Parathyroid adenoma (tissue), 2 donors: ENCODE measurements around the gene GAL.

Experiments used
- H2AFZ ChIP-seq: fragments of 300-600 bp; sonication (generic); one replicate; pipeline ENCODE4 v1.7.0; 2017; ENCODE audit warnings: antibody characterized with exemption, mild to moderate bottlenecking
- H3K27ac ChIP-seq: fragments of 300-600 bp; sonication (generic); one replicate; pipeline ENCODE4 v1.7.0; 2017
- H3K27me3 ChIP-seq: fragments of 300-600 bp; sonication (generic); one replicate; pipeline ENCODE4 v1.7.0; 2017; ENCODE audit warnings: low read length; ENCODE audit not compliant: control insufficient read depth, insufficient read depth
- H3K36me3 ChIP-seq: fragments of 300-600 bp; sonication (generic); one replicate; pipeline ENCODE4 v1.7.0; 2017; ENCODE audit warnings: low read length; ENCODE audit not compliant: control insufficient read depth, insufficient read depth
- H3K4me1 ChIP-seq: fragments of 300-600 bp; sonication (generic); one replicate; pipeline ENCODE4 v1.7.0; 2017; ENCODE audit warnings: control low read depth
- H3K4me2 ChIP-seq: fragments of 300-600 bp; sonication (generic); one replicate; pipeline ENCODE4 v1.7.0; 2017; ENCODE audit warnings: low read length
- H3K4me3 ChIP-seq: fragments of 300-600 bp; sonication (generic); one replicate; pipeline ENCODE4 v1.7.0; 2017; ENCODE audit warnings: low read depth, low read length
- H3K79me2 ChIP-seq: fragments of 300-600 bp; sonication (generic); one replicate; pipeline ENCODE4 v1.7.0; 2017; ENCODE audit warnings: control low read depth
- H3K9ac ChIP-seq: fragments of 300-600 bp; sonication (generic); one replicate; pipeline ENCODE4 v1.7.0; 2017; ENCODE audit warnings: mild to moderate bottlenecking
- H3K9me3 ChIP-seq: fragments of 300-600 bp; sonication (generic); one replicate; pipeline ENCODE4 v1.7.0; 2017; ENCODE audit warnings: low read length; ENCODE audit not compliant: control insufficient read depth
- TF ChIP-seq, protein P1 (sequence below): fragments of 300-600 bp; sonication (generic); IDR thresholded peaks from one replicate; pipeline ENCODE4 v1.7.0; 2017; ENCODE audit warnings: antibody characterized with exemption, mild to moderate bottlenecking
- donor health status: primary hyperparathyroidism.

The GAL gene

DNA sequence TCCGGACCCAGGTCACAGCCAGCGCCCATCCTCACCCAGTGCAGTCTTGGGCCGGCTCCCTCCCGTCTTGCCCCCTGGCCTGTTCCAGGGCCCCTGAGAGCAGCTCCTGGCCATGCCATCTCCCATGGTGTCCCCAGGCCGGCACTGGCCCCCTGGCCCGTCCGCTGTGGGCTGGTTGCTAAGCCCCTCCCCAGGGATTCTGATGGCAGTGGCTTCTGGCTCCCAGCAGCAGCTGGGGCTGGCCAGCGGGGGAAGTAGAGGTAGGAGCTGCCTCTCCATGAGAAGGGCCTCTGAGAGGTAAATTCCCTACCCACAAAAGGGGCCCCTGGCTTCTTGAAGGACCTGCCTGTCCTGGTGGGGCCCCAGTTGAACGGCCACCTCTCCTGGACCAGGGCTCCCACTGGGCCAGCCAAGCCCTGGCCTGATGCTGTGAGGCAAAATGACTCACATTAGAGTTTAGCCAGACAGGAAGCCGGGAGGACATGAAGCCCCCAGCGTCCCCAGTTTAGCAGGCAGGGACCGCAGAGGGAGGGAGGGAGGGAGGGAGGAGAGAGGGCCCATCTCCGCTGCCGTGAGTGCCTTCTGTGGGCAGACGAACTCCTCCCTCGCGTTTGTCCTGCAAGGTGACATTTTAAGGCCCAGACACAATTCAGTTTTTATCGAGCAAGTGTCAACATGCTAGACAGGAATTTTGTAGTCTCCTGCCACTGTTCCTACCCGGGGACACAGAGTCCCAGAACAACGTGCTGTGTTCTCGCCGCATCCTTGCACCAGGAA, 32.9 kb upstream of the GAL start:
- Histone ChIP-seq H3K27ac (no peak overlapping the region), H3K79me2 (no peaks in the 10 kb centered on the region), H3K9me3 (no peaks in the 10 kb centered on the region), H3K4me1 (no peaks in the 10 kb centered on the region), H3K27me3 (no peaks in the 10 kb centered on the region), H3K4me2 (no peak overlapping the region), H3K36me3 (no peaks in the 10 kb centered on the region), H2AFZ (no peak overlapping the region), H3K9ac (no peak overlapping the region), H3K4me3 (no peak overlapping the region)
- TF ChIP-seq, protein P1, sequence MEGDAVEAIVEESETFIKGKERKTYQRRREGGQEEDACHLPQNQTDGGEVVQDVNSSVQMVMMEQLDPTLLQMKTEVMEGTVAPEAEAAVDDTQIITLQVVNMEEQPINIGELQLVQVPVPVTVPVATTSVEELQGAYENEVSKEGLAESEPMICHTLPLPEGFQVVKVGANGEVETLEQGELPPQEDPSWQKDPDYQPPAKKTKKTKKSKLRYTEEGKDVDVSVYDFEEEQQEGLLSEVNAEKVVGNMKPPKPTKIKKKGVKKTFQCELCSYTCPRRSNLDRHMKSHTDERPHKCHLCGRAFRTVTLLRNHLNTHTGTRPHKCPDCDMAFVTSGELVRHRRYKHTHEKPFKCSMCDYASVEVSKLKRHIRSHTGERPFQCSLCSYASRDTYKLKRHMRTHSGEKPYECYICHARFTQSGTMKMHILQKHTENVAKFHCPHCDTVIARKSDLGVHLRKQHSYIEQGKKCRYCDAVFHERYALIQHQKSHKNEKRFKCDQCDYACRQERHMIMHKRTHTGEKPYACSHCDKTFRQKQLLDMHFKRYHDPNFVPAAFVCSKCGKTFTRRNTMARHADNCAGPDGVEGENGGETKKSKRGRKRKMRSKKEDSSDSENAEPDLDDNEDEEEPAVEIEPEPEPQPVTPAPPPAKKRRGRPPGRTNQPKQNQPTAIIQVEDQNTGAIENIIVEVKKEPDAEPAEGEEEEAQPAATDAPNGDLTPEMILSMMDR, result no peak

DNA sequence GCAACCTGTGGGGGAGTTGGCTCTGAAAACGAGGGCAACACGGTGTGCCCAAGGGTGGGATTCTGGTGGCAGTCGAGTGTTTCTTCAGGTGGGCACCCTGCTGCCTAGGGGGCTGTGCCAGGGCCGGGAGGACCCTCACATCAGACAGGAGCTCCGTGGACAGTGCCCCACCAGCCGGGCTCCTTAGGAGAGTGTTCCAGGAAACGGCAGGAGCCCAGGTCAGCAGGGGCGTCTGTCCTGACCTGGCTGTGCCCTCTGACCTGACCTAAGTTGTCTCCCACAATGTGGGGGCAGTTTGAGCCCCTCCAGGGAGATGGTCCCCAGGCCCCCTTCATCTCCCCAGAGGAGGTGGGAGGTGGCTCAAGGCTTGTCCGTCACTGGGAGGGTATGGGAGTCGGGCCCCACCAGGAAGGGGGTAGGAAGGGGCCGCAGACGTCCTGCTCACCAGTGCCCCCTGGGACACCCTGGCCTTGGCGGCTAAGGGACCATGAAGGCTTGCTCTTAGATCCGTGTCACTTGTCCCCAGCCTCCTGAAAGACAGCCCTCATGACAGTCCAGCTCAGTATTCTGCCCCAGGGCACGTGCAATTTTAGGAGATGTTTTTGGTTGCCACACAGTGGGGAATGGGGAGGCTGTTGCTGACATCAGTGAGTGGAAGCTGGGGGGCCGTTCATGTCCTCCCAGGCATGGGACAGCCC, 32.2 kb upstream of the GAL start:
- Histone ChIP-seq H3K9me3 (no peaks in the 10 kb centered on the region), H3K9ac (no peak overlapping the region), H3K4me3 (no peak overlapping the region), H3K4me1 (no peaks in the 10 kb centered on the region), H3K79me2 (no peaks in the 10 kb centered on the region), H3K27ac (no peak overlapping the region), H2AFZ (no peak overlapping the region), H3K4me2 (no peak overlapping the region), H3K36me3 (no peaks in the 10 kb centered on the region), H3K27me3 (no peaks in the 10 kb centered on the region)
- TF ChIP-seq, protein P1, result no peak

DNA sequence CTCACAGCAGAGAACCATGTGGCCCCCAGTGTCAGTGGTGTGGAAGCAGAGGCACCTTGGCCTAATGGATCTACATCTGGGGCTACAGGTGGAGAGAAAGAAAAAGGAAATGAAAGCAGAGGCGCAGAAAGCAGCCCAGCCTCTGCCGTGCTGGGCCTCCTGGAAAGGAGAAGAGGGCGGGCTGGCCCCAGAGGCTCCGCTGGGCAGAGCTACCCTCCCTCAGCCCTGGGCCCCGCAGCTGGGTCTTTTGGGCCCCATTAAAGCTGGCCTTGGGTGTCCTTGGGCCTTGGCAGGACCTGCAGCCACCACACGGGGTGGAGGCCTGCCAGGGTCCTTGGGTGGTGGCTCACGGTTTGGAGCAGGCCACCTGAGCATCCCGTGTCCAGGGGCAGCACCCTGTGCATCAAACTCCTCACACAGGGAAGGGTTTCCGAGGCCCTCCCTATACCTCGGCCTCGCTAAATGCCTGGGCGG, 31.6 kb upstream of the GAL start:
- Histone ChIP-seq H3K4me3 (no peak overlapping the region), H3K27me3 (no peaks in the 10 kb centered on the region)

DNA sequence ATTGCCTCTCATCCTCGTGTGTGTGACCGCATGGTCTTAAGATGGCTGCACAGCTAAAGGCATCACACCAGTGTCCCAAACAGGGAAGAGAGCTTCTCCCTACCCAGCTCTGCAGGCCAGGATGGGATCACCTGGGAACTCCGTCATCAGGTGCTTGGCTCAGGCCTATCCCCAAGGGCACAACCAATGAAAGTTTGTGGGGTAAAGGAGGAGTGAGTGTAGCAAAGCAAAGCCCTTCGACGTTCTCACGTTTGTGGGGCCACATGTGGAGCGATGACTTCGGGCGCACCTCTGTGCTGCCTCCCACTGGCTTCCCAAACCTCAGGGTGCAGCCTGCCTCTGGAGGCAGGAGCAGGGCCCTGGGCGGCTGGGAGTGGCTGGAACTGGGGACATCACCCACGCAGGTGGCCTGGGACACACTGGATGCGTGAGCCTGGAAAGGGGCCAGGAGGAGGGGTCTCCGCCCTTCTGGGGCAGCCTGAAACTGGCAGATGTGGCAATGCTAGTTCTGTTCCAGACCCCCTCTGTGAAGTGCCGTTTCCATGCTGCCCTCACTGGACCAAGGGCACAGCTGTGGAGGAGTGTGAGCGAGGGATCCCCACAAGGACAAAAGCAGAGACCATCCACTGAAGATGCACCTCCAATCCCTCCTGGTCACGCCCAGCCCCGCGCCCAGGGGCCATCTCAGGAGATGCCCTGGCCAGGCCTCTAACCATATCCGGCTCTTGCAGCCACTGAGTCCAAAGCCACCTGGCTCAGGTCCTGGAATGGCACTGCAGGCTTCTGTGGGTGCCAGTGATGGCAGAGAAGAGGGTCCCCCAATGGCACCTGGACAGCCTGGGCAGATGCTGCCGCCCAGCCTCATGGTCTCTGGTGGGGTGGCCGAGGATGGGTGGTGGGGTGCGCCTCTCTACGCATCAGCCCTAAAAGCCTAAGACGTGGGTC, 30.6 kb upstream of the GAL start:
- no peak overlapping the region for H2AFZ ChIP-seq
- H3K79me2 ChIP-seq, result no peaks in the 10 kb centered on the region
- no peak overlapping the region for H3K27ac ChIP-seq
- H3K4me2 ChIP-seq, result no peak overlapping the region
- no peaks in the 10 kb centered on the region for H3K27me3 ChIP-seq
- H3K4me1 ChIP-seq, result no peaks in the 10 kb centered on the region
- no peak overlapping the region for H3K9ac ChIP-seq
- TF ChIP-seq, protein P1, result no peak
- no peak overlapping the region for H3K4me3 ChIP-seq
- no peaks in the 10 kb centered on the region for H3K9me3 ChIP-seq
- no peaks in the 10 kb centered on the region for H3K36me3 ChIP-seq

More for the DNA sequence above, 31.6 kb upstream of the GAL start:
- TF ChIP-seq, protein P1, result no peak
- Histone ChIP-seq H3K9ac (no peak overlapping the region), H2AFZ (no peak overlapping the region), H3K4me1 (no peaks in the 10 kb centered on the region), H3K79me2 (no peaks in the 10 kb centered on the region), H3K9me3 (no peaks in the 10 kb centered on the region), H3K27ac (no peak overlapping the region), H3K4me2 (no peak overlapping the region), H3K36me3 (no peaks in the 10 kb centered on the region)
